Measurements from ENCODE around the gene STAC.

- TF ChIP-seq CTCF (IDR thresholded peaks at IDR 0.05 in 4 of 5, conservative IDR thresholded peaks at IDR 0.05 in 1 of 5), result no peak
- no peak for TF ChIP-seq POLR2A (IDR thresholded peaks at IDR 0.05)
Observed at GRCh38 chr3:36447061-36447460, 66.8 kb downstream of the STAC start.

All from gastrocnemius medialis (tissue), 4 donors.